HepG2 (cell line): ENCODE results near the gene SLC22A31. TPM values are rescaled to one million over a fixed set of nuclear protein-coding genes. Genes with fewer than 3 reads are reported as not detected.
A peak's percentile ranks its signal among the peaks of the same experiment; 100 is the strongest.

Experiments used
- AHR ChIP-seq: IDR thresholded peaks from 2 replicates; pipeline ENCODE4 v1.6.1; 2018; ENCODE audit warnings: missing genetic modification reagents, missing compliant biosample characterization
- GATAD1 ChIP-seq: IDR thresholded peaks from 2 replicates; pipeline ENCODE4 v1.6.1; 2016; ENCODE audit warnings: missing genetic modification reagents, missing compliant biosample characterization
- MIER2 ChIP-seq: IDR thresholded peaks from 2 replicates; pipeline ENCODE4 v1.6.1; 2016; ENCODE audit warnings: missing biosample characterization, missing genetic modification reagents
- PBX2 ChIP-seq: IDR thresholded peaks from 2 replicates; pipeline ENCODE4 v1.6.1; 2016; ENCODE audit warnings: control low read depth
- SKIL ChIP-seq: sonication (generic); formaldehyde crosslinking; IDR thresholded peaks from 2 replicates; pipeline ENCODE4 v1.8.0; 2022; ENCODE audit warnings: missing genetic modification reagents, mild to moderate bottlenecking, moderate library complexity, borderline replicate concordance
- STAT5B ChIP-seq: sonication (generic); formaldehyde crosslinking; IDR thresholded peaks from 2 replicates; pipeline ENCODE4 v1.4.0; 2020; ENCODE audit warnings: missing genetic modification reagents
- TSC22D2 ChIP-seq: sonication (generic); formaldehyde crosslinking; IDR thresholded peaks from 2 replicates; pipeline ENCODE4 v1.5.1; 2020; ENCODE audit warnings: missing genetic modification reagents, mild to moderate bottlenecking, borderline replicate concordance
- ZFP41 ChIP-seq: sonication (generic); formaldehyde crosslinking; IDR thresholded peaks from 2 replicates; pipeline ENCODE4 v1.4.0; 2020; ENCODE audit warnings: mild to moderate bottlenecking, missing genetic modification reagents, borderline replicate concordance
- ZMYM2 ChIP-seq: sonication (generic); formaldehyde crosslinking; IDR thresholded peaks from 2 replicates; pipeline ENCODE4 v1.8.0; 2022; ENCODE audit warnings: mild to moderate bottlenecking, missing genetic modification reagents
- ZNF264 ChIP-seq: sonication (generic); formaldehyde crosslinking; IDR thresholded peaks from 2 replicates; pipeline ENCODE4 v1.4.0; 2020; ENCODE audit warnings: missing genetic modification reagents
- ZNF597 ChIP-seq: sonication (generic); formaldehyde crosslinking; IDR thresholded peaks from 2 replicates; pipeline ENCODE4 v1.5.0; 2020; ENCODE audit warnings: missing genetic modification reagents
- ZNF646 ChIP-seq: sonication (generic); formaldehyde crosslinking; IDR thresholded peaks from 2 replicates; pipeline ENCODE4 v1.9.0; 2021; ENCODE audit warnings: mild to moderate bottlenecking, missing genetic modification reagents
- ZSCAN31 ChIP-seq: sonication (generic); formaldehyde crosslinking; IDR thresholded peaks from 2 replicates; pipeline ENCODE4 v1.5.0; 2020; ENCODE audit warnings: low read depth, mild to moderate bottlenecking, missing genetic modification reagents
- polyA plus RNA-seq, 8 experiments: library from polyadenylated mRNA; depleted of rRNA in 3 of 8; stranded (reverse) in 7 of 8; unstranded in 1 of 8; fragments of >200 nt; fragmentation: Illumina TruSeq in 4 of 8; extraction: Trizol in 4 of 8; gene quantifications; 2 replicates each; pipeline versions ENCODE4 v1.2.1 to v1.2.3, GENCODE V29; 2011 to 2016; ENCODE audit warnings: low read depth in 4 of 8, missing spikeins in 1 of 8, mixed read lengths in 1 of 8; ENCODE audit not compliant: insufficient read depth in 1 of 8
- total RNA-seq, 5 experiments: library from RNA; depleted of rRNA; stranded (reverse); fragments of >200 nt; fragmentation: Illumina TruSeq; extraction: Trizol; gene quantifications; 2 replicates each; pipeline ENCODE4 v1.2.3, GENCODE V29; 2016; ENCODE audit warnings: low read depth in 1 of 5

Gene SLC22A31
- total and polyA plus RNA-seq, 2 of the 13 experiments (the other 11 are each of a cell fraction or from before 2014, with no cell fraction given), result 67.3 to 83.3 TPM

GRCh38 chr16:89216315-89217137 is 16.2 kb upstream of the SLC22A31 start (continued):
- TF ChIP-seq AHR (CRISPR knock-in tag), result peak; percentile 40; the same call in 1 of the 2 replicates
- no peak for TF ChIP-seq ZNF264 (CRISPR knock-in tag)
- TF ChIP-seq ZMYM2 (CRISPR knock-in tag), result no peak
- no peak for TF ChIP-seq ZSCAN31 (CRISPR knock-in tag)
- 0 out of 2 replicates have a peak, but pooled peaks have one; percentile 39 for TF ChIP-seq TSC22D2
- TF ChIP-seq ZNF597, result no peak
- no peak for TF ChIP-seq SKIL (CRISPR knock-in tag)
- TF ChIP-seq ZFP41 (CRISPR knock-in tag), result no peak
- TF ChIP-seq MIER2 (CRISPR knock-in tag), result peak; percentile 69
- peak; percentile 86 for TF ChIP-seq GATAD1
- no peak for TF ChIP-seq PBX2 (CRISPR knock-in tag)
- 0 out of 2 replicates have a peak, but pooled peaks have one; percentile 41 for TF ChIP-seq STAT5B (CRISPR knock-in tag)
- TF ChIP-seq ZNF646 (CRISPR knock-in tag), result no peak; the same call in 1 of the 2 replicates
